ENCODE data around the gene DCAF17.

DCAF17 gene, protein sequence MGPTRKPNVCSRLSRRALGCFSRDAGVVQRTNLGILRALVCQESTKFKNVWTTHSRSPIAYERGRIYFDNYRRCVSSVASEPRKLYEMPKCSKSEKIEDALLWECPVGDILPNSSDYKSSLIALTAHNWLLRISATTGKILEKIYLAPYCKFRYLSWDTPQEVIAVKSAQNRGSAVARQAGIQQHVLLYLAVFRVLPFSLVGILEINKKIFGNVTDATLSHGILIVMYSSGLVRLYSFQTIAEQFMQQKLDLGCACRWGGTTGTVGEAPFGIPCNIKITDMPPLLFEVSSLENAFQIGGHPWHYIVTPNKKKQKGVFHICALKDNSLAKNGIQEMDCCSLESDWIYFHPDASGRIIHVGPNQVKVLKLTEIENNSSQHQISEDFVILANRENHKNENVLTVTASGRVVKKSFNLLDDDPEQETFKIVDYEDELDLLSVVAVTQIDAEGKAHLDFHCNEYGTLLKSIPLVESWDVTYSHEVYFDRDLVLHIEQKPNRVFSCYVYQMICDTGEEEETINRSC

DNA sequence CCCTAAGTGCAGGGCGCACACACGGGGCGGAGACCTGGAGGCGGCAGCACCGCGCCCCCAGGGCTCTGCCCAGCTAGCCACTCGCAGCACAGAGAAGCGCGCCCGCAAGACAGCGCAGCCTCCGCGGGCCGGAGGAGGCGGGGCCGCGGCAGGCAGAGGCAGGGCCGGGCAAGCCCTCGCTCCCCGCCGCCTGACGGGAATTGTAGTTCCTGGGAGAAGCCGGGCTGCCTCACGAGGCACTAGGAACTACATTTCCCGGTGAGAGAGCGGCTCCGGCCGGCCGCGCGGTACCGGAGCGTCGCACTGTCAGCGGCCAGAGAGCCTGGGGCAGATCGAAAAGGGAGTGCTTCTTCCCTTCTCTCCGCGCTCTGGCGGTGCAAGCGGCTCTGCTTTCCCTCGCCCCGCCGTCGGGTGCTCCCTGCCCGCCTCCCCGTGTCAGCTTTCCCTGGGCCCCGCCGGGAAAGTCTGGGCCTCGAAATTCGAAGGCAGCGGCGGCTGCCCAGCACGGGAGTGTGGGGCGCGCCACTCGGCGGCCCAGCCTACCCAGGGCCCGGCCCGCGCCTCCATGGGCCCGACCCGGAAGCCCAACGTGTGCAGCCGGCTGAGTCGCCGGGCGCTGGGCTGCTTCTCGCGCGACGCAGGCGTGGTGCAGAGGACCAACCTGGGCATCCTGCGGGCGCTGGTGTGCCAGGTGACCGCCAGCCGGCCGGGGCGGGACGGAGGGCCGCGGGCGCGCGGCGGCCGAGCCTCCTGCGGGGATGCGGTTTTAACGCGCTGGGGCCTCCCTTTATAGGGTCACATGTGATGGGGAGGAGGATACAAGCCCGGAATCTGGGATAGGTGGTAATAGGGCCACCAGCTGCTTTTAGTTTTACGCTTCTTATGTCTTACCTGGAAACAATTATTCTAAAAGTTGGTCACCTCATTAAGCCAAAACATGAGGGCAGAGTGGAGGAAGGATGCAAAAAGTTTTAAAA, at the start of gene DCAF17:
TSS of gene DCAF17 (plus strand) at position 214 of the 977 bp plus-strand sequence. CDS start at position 566, 352 bp downstream.
- peak; percentile 98 for DNase-seq

DNA sequence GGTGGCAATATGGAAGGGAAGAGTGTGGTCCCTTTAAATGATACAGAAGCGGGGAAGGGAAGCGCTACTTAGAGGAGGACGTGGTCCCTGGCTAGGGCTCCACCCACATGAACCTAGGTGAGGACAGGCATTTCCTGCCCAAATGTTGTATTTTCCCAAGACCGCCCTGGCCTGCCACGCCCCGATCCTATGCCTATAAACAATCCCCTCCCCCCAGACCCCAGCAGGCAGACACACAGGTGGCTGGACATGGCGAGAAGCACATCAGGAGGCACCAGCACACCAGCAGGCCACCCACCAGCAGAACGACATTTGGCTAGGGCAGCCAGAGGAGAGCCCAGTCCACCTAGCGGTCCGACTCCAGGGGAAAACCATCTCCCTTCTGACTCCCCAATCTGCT, 47.4 kb upstream of the DCAF17 start:
- DNase-seq: no peak

DNA sequence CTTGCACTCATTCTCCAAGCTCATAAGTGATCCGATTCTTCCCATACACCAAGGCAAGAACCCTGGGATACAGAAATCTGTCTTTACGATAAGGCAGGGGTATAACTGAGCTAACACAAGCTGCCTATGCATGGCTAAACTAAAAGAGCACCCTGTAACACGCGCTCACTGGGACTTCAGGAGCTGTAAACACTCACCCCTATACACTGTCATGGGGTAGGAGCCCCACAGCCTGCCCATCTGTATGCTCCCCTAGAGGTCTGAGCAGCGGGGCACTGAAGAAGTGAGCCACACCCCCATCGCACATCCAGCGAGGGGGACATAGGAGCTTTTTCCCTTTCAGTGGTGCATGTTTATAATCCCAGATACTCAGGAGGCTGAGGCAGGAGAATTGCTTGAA, 47.0 kb upstream of the DCAF17 start:
- no peak for DNase-seq

DNA sequence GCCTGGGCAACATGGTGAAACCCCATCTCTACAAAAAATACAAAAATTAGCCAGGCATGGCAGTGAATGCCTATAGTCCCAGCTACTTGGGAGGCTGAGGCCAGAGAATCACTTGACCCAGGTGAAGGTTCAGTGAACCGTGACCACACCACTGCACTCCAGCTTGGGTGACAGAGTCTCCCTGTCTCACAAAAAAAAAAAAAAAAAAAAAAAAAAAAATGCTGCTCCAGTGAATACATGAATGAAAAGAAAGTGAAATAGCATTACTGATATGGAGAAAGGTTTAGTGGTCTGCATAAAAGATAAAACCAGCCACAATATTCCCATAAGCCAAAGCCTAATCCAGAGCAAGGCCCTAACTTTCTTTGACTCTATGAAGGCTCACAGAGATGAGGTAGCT, 44.7 kb upstream of the DCAF17 start:
- DNase-seq: no peak

DNA sequence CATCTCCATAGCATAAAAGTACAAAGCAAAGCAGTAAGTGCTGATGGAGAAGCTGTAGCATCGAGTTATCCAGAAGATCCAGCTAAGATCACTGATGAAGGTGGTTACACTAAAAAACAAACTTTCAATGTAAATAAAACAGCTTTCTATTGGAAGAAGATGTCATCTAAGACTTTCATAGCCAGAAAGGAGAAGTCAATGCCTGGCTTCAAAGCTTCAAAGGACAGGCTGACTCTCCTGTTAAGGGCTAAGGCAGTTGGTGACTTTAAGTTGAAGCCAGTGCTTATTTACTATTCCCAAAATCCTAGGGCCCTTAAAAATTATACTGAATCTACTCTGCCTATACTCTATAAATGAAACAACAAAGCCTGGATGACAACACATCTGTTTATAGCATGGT, 44.2 kb upstream of the DCAF17 start:
- no peak for DNase-seq

DNA sequence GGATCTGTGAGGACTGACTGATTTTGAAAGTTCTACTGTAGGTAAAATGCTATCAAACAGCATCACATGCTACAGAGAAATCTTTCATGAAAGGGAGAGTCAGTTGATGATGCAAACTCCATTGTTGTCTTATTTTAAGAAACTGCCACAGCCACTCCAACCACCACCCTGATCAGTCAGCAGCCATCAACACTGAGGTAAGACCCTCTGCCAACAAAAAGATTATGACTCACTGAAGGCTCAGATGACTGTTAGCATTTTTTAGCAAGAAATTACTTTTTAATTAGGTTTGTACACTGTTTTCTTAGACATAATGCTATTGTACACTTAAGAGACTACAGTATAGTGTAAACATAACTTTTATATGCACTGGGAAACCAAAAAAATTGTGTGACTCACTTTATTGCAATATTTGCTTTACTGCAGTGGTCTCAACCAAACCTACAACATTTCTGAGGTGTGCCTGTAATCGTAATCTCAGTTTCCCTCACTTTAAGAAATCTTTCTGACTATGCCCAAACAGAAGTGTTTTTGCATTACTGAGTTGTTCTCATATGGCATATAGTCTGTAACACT, 43.0 kb upstream of the DCAF17 start:
- no peak for DNase-seq

DNA sequence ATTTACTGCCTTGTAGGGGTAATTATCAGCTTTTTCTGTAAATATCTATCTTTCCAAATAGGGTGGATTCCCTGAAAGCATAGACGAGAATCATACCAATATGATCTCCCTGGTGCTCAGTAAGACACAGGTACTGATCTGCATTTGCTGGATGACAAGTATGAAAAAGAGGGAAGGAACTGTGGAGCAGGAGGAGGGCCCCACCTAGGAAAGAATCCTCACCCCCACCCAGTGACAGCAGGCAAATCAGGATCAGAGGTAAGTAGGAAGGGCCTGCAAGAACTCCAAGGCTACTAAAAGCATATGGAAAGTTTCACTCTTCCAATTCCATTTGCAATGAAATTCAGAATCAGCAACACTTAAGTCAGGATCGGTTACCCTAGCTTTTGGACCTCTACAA, 42.5 kb upstream of the DCAF17 start:
- DNase-seq: no peak

DNA sequence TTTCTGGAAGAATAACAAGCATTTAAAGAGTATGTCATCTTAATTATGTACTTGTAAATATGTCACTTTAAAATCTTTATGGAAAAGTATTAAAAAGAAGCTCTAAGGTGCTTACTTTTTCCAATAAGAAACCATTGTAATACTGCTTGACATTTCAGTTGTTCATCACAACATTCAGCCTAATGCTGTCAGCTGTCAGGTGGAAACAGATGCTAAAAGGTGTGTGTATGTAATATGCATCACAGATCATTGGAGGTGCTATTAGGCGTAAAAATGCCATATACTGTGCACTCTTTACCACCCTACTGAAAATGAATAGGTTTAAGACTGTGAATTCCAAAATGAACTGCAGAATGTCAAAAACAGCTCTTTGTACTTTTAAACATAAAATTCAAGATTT, 40.5 kb upstream of the DCAF17 start:
- no peak for DNase-seq

DNA sequence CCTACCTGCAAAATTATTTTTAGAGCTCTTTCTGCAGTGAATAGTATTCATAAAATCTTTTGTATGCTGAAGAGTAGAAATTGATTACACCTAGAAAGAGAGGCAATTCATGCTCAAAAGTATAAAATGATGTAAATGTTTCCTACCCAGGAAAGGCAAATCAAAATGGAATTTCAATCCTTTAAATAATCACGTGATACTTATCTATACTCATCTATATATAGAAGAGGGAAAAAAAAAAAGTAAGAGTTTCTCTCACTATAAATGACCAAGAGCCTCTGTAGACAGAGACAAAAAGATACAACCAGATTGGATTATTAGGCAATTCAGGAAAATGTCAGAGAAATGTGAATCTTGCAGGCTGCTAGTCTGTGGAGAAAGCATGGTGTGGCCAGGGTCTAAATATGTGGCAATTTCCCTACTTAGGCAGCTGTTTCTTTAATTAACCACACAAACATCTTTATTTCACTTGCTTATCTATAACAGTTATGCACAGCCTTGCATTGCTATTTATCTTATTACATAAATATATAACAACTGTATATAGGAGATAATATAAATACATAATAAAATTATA, 39.8 kb upstream of the DCAF17 start:
- no peak for DNase-seq

DNA sequence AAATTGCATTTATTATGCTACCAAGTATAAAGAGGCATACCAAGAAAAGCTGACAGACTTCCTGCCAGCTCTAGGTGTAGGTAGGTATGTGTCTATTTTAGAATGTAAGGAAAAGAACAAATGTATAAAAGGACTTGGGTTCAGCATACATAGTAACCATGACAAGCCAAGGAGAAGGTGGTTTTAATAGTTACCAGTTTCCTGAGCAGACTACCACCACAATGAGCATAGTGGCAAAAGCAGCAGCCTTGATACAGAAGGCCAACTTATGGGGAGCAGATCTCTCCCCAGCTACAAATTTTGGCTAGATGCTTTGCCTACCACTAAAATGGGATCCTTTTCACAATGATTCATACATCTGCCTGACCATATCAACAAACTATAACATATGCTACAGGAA, 34.7 kb upstream of the DCAF17 start:
- DNase-seq: no peak

DNA sequence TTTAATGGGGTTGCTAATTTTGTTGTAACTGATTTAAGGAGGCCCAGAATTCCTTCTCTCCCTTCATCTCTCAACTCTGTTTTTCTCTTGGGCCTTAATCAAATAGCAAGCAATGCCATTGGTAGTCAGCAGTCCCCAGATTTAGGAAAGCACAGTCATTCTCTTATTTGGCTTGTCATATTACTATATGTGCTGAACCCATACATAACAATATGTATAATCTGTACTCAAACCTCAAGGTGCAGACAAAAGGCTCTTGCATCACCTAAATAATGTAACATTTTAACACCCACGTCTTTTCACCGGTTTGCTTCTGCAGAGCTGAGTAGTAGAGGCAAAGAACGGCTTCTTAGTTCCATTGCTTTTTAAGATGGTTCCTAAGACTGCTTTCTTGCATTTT, 33.6 kb upstream of the DCAF17 start:
- DNase-seq: no peak

DNA sequence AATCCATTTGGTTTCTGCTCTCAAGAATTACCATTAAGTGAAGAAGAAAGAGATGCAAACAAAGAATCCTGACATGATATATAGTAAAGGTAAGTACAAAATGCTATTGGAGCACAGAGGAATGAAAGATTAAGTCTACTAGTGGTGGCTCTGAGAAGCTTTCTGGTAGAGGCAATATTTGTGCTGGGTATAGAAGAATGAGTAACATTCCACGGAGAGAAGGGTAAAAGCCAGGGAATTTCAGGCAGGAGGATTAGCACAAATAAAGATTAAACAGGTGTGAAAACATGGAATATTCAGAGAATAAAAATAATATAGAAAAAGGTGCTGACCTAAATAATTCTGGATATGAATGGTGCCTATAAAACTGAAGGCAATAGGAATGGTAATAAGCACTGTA, 32.1 kb upstream of the DCAF17 start:
- no peak for DNase-seq

DNA sequence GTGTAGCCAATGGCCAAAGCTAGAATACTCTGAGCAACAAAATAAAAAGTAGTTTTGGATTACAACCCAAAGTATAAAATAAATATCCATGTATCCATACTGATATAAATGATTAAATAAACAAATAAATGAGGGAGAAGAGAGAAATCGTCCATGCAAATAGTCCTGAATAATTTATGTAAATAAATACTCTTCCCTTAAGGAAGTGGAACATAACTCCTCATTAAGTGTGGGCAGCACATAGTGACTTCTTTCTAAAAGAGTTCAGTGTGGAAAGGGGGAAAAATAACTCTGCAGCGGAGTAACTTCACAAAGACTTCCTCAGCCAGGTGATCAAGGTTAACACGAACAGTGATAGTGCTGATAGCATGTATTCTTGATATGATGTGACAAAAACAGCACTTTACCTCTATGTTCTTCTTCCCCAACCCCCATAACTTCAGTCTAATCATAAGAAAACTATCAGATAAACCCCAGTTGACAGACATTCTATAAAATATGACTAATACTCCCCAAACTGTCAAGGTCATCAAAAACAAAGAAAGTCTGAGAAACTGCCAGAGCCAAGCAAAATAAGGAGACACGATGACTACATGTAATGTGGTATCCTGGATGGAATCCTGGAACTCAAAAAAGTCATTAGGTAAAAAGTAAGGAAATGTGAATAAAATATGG, 31.0 kb upstream of the DCAF17 start:
- no peak for DNase-seq

DNA sequence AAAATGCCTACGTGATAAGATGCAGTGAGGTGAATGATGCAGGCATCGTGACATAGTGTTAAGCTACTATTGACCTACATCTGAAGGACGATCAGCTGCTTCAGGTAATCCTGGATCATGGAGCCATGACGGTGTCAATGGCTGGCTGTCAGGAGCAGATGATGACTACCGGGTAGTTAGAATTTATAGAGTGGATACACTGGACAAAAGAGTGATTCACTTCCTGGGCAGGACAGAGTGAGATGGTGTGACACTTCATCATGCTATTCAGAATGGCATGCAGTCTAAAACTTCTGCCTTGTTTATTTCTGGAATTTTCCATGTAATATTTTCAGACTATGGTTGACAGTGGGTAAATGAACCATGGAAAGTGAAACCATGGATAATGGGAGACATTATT, 29.8 kb upstream of the DCAF17 start:
- DNase-seq: no peak

DNA sequence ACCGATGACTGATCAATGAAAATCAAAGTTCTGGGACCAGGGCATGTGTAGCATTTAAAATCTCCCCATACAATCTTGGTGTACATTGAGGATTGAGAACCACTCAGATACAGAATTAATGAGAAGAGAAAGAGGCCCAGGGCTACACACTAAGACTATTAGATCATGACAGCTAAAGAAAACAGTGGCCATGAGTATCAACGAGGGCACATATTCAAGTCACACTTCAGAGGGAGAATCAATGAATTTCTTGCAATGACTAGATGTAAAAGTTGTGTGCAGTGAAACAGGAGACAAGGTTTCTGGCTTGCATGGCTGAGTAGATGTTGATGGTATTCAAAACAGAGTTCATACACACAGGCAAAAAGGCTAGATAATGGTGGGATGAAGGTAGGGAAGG, 29.3 kb upstream of the DCAF17 start:
- no peak for DNase-seq

DNA sequence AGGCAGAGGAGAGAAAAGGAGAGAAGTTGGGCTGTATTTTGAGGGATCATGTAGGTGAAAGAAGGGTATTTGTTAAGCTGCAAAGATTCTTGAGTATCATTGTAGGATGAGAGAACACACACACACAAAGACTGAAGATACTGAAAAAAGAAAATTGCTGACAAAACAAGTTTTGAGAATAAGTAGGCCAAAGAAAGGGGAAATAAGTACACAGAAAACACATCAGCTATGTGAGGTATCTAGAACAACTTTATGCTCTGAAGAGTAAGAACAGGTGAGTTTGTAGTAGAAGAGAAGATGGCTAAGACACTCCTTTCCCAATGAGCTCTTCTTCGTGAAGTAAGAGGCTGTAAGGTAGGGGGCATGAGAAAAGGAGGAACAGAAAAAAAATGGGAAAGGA, 28.5 kb upstream of the DCAF17 start:
- peak; percentile 48 for DNase-seq

DNA sequence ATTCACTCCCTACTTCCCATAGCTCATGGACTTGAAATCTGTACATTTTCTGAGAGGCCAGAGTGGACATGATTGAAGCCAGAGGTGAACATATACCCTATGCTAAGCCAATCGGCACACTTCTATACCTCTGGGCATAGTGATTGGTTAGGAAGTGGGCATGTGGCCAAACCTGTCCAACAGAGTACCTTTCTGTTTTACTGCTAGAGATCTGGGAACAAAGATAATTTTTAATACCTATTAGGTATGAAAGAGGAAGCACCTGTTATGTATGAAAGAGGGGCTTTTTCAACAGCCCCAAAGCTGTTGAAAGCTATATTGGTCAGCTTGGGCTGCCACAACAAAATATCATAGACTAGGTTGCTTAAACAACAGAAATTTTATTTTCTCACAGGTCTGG, 28.0 kb upstream of the DCAF17 start:
- peak; percentile 77 for DNase-seq

DNA sequence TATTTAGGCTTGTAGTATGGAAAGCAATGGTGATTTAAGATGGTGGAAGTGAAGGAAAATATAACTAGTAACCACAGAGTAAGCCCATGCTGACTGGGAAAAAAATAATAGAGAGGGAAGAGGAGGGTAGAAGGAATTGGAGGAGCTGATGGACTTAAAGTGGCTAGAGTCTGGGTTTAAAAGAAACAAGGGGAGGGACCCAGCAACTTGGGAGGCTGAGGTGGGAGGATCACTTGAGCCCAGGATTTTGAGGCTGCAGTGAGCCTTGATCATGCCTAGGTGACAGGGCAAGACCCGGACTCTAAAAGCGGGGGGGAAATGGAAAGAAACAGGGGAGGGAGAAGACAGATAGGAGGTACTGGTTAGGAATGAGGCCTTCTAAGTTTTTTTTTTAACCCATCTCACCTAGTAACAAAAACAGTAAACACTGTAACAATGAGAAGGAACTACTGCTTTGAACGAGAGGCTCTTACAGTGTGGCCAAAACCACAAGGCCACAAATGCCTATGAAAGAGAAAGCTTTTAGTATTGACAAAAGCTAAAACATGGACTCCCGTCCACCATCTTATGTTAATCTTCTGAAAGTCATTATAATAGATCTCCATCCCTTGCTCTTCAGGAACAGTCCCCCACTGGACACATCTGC, 26.9 kb upstream of the DCAF17 start:
- peak; percentile 30 for DNase-seq

DNA sequence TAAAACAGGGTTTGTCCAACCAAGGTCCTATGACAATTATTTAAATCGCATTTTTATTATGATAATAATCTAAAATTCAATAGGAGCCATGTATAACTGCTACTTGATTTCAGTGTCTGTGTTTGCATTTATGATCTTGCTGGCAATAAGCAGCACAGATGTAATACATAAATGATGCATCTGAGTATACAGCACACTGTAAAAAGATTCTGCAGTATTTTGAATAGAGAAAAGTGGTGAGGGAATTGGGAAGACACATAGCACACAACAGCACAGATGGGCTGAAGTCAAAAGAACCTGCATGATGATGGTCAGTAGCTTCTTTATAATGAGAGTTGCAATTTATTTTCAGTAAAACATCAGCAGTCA, 26.4 kb upstream of the DCAF17 start:
- DNase-seq: no peak

DNA sequence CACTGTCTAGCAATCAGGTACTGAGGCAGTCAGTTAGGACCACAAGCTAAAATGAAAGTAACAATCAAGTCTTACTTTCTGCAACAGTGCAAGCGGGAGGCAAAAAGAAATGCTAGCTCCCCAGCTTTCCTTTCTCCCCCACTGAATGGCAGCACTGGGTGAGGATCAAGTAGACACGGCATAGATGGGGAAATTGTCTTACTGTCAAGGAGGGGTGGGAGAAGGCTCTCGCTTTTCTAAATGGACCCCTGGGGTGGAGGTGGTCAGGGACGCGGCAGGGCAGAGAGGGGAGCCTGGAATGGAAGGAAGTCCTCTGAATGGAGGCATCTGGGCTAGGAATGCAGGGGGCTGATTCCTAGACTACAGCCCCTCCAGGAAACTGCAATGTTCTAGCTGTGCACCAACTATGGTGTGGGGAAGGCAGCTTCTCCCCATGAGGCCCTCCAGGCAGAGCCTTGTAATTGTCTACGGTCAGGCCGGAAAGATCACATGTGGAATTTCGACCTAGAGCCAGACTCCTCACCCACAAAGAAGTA, 24.5 kb upstream of the DCAF17 start:
- DNase-seq: no peak

DNA sequence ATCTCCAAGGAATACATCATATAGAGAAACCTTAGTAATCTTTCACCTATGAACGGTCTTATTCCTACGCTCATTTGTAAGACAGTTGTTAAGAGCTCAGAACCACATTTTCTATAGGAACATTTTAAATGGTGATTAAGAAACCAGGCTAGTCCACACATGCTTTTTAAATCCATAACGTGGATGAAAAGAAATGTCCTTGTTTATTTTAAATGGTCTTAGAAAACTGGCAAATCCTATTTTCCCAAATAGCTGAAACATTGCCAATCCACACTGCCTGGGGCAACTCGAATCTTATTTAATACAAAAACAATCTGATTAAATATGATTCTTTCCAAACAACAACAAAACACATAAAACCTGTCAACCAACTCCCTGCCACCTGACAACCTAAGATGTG, 23.9 kb upstream of the DCAF17 start:
- DNase-seq: no peak

DNA sequence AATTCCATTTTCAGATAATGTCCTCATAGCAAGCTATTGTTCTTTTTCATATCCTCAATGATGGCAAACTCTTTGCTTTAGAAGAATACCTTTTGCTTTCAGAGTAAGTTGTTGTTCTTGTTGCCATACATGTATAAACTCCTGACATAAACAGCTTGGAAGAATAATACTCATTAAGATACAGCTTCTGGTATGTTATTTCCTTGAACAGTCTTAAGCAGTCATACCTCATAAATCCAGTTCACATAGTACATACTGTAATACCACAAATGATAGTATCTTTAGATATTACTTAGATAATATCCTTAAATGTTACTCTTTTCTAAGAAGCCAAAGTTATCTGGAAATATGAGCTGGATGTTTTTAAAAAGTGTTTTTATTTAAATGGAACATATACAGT, 23.4 kb upstream of the DCAF17 start:
- DNase-seq: no peak
